DMS114 treated with DMSO at 0.1 percent for 48 hours (cell line): ENCODE measurements around the gene RIOX2.

Experiments used
- DNase-seq: peaks from one replicate; lab custom pipeline; 2025; ENCODE audit not compliant: unreplicated experiment; lab: John Stamatoyannopoulos, UW

RIOX2 gene

GRCh38 chr3:97956051-97956450, 16.2 kb downstream of the RIOX2 start:
- no peak for DNase-seq

GRCh38 chr3:97954228-97954827, 17.9 kb downstream of the RIOX2 start:
- no peak for DNase-seq

- DNase-seq, result no peak
Measured at GRCh38 chr3:97952872-97953271, 19.4 kb downstream of the RIOX2 start.

DNA sequence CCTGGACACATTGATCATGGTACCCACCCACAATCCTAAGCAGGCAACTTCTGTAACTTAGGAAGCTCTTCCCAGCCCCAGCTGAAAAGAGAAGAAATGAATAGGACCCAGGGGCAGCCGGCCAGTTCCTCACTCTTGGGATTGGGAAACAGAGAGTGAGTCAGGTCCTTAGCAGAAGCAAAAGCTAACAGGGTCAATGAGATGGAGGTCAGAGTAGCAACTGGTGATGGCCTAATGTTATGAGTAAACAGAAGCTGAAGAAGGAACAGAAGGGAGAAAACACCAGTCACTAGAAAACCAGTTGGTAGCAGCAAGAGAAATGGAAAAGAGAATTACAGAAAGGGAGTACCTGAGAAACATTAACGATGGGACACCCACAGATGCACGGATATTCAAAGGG, 20.0 kb downstream of the RIOX2 start:
- DNase-seq, result no peak

- DNase-seq, result no peak
Measured at GRCh38 chr3:97950360-97950759, 21.9 kb downstream of the RIOX2 start.

DNA sequence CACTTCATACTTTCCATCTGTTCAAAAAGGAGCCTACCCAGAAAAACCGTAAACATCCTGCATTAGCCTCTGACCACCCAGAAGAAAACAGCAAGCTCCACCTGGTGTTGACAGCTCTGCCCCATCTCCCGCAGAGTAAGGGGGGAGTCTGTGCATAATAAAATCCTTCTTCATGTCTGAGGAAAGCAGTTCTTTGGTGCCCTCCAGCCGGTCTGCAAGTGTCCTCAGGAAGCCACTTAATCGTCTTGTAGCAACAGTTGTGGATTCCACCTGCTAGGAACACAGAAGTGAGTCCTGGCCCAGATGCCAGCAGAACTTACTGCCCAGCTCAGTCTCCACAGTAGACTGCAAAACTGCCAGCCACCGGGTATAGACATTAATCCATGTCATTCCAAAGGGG, 22.5 kb downstream of the RIOX2 start:
- DNase-seq, result no peak

- DNase-seq, result no peak
Measured at GRCh38 chr3:97949110-97949485, 23.1 kb downstream of the RIOX2 start.

DNA sequence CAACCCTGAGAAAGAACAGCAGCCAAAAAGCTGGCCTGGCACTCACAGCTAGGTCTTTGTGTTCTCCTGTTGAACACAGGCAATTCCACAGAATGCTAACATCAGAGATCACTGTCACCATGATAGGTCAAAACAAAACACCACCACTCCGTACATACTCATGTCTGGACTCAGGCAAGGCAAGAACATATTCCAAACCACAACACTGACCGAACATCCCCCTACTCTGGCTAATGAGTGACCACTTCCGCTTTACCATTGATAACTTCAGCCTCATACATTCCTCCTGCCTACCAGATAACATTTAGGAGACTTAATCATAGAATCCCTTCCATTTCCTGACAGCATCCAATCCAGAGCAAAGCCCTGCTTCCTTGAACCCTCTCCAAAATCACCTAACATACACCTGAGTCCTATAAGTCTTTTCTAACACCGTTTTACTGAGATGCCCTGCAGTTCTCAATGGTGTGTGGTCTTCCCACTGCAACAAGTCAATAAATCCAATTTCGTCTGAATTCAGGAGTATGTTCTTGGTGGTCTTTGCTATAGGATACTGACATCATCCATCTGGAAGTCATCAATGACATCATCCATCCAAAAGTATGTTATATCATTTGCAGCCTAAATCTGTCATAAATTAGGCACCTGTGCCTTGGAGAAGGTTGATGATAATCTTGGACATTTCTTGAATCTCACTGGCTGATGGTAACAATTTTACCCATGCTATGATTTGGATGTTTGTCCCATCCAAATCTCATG, 23.7 kb downstream of the RIOX2 start:
- no peak for DNase-seq

- DNase-seq, result no peak
Measured at GRCh38 chr3:97942801-97943546, 29.3 kb downstream of the RIOX2 start.

GRCh38 chr3:97940034-97940433, 32.2 kb downstream of the RIOX2 start:
- DNase-seq, result no peak

DNA sequence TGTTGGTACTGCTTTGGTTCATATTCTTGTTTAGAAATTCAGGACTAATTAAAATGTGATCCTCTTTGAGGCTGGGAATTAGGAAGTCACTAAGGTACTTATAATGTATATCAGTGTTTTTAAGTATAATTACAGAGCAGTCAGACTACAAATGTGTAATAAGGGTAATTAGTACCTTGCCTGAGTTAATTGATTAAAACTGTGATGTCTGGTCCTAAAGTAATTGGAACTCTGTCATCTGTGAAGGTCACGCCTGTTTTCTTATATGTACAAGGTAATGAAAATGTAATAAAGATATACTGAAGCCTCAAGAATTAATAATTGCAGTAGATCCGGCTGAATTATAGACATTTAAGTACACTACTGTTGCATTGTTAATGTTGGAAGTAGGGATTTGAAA, 32.8 kb downstream of the RIOX2 start:
- no peak for DNase-seq

- no peak for DNase-seq
Measured at GRCh38 chr3:97938444-97938843, 33.8 kb downstream of the RIOX2 start.

DNA sequence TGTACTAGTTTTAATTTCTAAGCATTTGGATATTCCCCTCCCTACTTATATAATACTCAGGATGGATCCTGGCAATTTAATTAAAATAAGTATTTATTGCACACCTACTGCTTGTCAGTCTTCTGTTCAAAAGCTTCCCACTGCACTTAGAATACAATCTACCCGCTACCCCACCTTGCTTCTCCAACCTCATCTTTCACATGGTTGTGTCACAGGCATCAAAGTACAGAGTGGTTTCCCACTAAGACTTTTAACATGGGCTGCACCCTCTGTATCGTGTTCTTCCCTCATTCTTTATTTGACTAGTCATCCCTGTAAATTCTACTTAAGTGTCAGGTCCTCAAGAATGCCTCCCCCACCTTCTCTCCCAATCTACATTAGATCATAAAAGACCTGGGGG, 35.0 kb downstream of the RIOX2 start:
- no peak for DNase-seq

DNA sequence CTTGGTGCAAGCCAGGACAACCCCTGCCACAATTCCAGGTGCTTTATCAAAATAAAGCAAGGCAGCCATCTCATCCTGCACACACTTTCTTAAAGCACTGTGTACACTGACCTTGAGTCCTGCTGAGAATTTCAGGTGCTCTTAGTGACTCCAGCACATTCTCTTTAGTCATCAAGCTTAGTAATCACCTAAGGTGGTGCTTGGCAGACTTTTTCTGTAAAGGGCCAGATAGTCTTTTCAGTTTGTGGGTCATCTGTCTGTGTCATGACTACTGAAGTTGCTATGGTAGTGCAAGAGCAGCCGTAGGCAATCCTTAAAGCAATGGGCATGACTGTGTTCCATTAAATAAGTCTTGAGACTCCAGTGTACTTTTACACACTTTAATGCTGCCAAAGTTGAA, 36.4 kb downstream of the RIOX2 start:
- DNase-seq, result no peak

- DNase-seq, result no peak
Measured at GRCh38 chr3:97934980-97935695, 37.1 kb downstream of the RIOX2 start.

DNA sequence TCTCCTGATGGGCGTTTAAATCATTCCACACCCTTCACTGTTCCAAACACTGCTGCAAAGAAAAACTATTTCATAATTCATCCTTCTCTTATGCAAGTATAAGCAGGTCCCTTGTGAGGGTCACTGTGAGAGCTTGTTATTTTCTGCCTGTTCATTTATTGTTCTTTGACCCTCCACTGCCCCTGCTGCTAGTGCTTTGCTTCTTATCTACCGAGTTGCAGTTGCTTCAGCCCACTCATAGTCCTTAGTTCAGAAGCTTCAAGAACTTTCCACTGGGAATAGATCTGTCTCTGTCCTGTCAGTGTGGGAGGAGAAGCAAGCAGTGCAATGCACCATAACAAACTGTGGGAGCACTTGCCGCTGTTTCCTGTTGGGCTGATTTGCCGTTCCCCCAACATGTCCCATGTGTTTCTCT, 39.8 kb downstream of the RIOX2 start:
- DNase-seq, result no peak

- DNase-seq, result no peak
Measured at GRCh38 chr3:97931218-97931617, 41.0 kb downstream of the RIOX2 start.

DNA sequence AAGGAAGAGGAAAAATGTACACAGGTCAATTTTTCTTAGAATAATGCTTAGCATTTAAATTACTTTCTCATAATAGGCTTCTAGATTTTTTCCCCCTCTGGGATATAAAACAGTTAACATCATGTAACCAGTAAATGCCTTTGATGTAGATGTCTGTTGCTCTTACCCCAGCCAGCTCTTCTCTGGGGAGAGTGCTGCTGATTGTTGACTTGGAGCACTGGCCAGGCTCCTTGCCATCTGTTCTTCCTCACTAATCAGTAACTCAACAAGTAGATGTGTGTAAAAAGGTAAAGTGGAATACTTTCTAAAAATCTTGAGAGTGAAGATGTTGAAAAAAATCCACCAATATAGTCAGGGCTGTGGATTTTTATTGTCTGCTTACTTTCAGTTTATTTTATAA, 42.2 kb downstream of the RIOX2 start:
- DNase-seq, result no peak

DNA sequence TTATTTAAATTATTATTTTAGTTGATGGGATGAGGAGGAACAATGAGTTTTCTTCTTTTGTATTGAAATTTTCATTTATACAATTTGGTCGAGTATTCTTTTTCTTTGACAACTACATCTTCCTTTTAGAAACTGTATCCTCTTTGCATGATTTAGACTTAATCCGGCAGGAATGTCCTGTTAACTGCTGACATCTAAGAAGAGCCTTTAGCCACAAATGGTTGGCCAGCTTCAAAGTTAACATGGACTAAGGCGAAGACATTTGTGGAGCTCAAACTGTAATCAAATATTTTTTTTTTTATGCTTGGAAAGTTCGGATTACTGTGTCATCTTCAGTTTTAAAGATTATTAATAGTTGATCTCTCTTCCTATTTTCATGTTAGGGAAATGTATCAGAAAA, 43.2 kb downstream of the RIOX2 start:
- no peak for DNase-seq

DNA sequence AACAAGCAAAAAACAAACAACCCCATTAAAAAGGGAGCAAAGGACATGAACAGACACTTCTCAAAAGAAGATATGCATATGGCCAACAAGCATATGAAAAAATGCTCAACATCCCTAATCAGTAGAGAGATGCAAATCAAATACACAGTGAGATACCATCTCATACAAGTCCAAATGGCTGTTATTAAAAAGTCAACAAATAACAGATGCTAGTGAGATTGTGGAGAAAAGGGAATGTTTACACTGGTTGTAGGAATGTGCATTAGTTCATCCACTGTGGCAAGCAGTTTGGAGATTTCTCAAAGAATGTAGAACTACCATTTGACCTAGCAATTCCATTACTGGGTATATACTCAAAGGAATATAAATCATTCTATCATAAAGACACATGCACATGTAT, 44.5 kb downstream of the RIOX2 start:
- no peak for DNase-seq

DNA sequence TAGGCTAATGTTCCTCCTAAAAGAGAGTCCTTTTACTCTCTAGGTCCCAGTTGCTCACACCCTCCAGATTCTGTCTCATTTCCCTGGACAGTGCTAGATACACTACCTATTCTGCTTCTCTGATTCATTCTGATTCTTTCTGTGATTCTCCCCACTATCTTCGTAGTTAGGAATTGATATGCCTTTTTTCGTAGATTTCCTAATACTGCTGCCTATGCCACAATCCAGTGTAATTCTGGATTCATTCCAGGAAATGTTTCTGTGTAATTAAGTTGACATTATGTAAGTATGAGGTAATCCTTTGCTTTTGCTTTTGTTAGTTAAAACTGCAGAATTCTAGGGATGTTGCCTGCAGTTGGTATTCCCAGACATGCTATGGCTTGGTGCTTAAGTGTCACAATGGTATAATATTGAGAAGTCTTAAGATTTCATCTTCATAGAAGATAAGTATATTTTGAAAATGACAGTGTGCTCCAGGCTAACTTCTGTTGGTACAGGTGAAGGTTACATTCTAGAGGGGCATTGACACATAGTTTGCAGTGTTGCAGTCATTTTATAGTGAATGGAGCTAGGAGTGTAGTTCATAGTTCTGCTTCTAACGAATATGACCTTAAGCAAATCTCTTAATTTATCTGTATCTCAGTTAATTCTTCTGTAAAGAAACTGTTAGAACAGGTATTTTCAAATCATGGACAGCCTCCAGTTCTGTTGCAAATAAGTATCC, 54.3 kb downstream of the RIOX2 start:
- no peak for DNase-seq
